SH-SY5Y (cell line): ENCODE data around the gene DMBX1.

Experiments used
- GATA2 ChIP-seq: IDR thresholded peaks from 2 replicates; pipeline ENCODE4 v1.6.1; 2011; ENCODE audit warnings: mild to moderate bottlenecking, low read depth, low read length
- GATA3 ChIP-seq: IDR thresholded peaks from 2 replicates; pipeline ENCODE4 v1.6.1; 2011; ENCODE audit warnings: low read depth, mild to moderate bottlenecking, low read length, moderate library complexity

DNA sequence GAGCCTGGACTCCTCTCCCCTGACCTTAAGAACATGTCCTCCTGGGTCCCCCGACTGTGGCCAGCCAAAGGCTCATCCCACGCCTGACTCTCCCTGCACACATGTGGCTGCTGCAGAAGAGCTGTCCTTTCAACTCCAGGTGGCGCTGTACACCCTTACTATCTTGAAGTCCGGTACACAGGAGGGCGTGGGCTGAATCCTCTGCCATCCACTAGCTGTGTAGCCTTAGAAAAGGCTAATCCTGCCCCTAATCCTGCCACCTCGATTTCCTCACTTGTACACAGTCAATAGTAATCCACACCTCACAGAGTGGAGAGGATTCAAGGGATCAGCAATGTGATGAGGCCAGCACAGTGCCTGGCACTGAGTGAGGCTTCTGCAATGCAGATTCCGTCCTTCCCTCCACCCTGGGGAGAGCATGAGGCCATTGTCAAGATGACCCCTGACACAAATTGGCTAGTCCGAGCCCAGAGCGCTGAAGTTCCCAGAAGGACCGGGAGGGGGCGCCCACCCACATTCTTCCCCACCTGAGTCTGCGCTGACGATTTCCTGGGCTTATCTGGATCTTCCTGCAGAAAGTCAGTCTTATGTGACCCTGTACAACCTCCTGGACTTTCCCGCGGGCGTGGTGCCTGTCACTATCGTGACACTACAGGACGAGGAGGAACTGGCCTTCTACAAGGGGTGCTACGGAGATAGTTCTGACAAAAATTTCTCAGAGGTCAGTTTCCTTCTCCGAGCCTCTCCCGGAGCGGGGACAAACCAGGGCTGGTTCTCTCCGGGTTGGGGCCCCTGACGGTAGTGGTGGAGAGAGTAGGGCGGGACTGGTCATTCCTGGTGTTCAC, 47.1 kb upstream of the DMBX1 start:
- TF ChIP-seq GATA2 (no peak), GATA3 (no peak)
